SK-N-MC (cell line): ENCODE data around the gene PDLIM4.

ENCODE experiments used
- EZH2 ChIP-seq: fragments of 200-600 bp; sonication (generic); IDR thresholded peaks from one replicate; pipeline ENCODE4 v1.6.1; 2017; ENCODE audit warnings: antibody characterized with exemption
- FOXP2 ChIP-seq: optimal IDR thresholded peaks from 2 replicates; pipeline ENCODE3; 2011; ENCODE audit warnings: mild to moderate bottlenecking, moderate library complexity; ENCODE audit not compliant: insufficient read depth; ENCODE audit errors: extremely low read length, control extremely low read depth
- POLR2AphosphoS5 ChIP-seq: IDR thresholded peaks from 2 replicates; pipeline ENCODE4 v1.6.1; 2012; ENCODE audit warnings: mild to moderate bottlenecking, low read depth, low read length, borderline replicate concordance

DNA sequence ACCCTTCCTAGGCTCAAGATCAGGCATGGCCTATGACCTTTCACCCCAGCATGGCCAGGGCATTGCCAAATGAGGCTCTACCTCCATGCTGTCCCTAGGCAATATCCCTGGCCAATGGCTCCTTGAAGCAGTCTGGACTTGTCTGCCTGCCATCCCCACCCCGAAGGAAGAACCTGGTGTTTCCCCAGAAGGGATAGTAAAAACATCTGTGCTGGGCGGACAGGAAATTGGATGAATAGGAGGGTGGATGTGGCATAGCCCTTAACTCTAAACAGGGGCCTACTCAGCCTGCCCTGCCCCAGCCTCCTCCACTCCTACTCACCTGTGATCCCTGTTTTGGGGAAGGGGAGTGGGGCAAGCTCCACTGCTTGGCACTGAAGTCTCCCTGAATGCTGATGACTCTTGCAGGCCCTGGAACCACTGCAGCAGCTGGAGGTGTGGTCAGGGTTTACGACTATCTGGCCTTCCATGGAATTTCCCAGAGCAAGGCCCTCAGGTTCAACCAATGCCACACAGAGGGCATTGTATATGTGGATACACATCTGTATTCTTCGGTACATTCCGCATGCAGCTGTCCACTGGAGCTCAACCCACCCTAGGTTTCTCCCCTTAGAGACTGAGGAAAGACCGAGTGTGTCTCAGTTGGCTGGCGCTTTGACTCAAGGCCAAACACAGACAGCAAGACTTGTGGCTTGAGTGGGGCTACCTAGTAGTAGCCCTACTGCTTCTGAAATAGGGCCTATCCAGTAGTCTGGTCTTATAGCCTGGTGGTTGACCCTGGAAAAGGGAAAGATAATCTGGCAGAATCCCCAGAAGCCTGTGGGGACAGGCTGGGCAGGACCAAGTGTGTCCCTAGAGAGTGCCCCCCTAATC, 23.4 kb upstream of the PDLIM4 start:
- TF ChIP-seq POLR2AphosphoS5 = no peak
- TF ChIP-seq EZH2 = no peak
- TF ChIP-seq FOXP2 = no peak
